ENCODE results near the gene ELOVL6. TPM values are rescaled to one million over a fixed set of nuclear protein-coding genes. Genes with fewer than 3 reads are reported as not detected.

ELOVL6 gene
- polyA plus RNA-seq, 1 experiment: 30.7 TPM

- Histone ChIP-seq H3K27ac (ENCODE audit: low read depth, low read length) (no peak overlapping the region), H3K27me3 (ENCODE audit: control insufficient read depth, insufficient read depth, low read length) (no peaks in the 10 kb centered on the region), H3K4me3 (ENCODE audit: low read depth, low read length) (no peak overlapping the region), H3K9me3 (ENCODE audit: control insufficient read depth, insufficient read depth, low read length) (no peaks in the 10 kb centered on the region)
- DNase-seq (ENCODE audit: low read depth, low spot score): no peak
- CTCF ChIA-PET: interaction anchor here (1.2 to 22.0 kb wide), 4 partner anchors 204 to 508 kb away, joined by 3 to 818 read pairs (median 7); no protein-coding TSS in a partner anchor
- no peak for TF ChIP-seq CTCF (IDR thresholded peaks at IDR 0.05; ENCODE audit: low read depth, low read length)
- POLR2A ChIA-PET: no interaction called here
Observed at GRCh38 chr4:110004556-110004955, 193.9 kb downstream of the ELOVL6 start.

- no peak overlapping the region for H3K4me3 ChIP-seq (ENCODE audit: low read depth, low read length)
- TF ChIP-seq CTCF (IDR thresholded peaks at IDR 0.05; ENCODE audit: low read depth, low read length): no peak
- POLR2A ChIA-PET: no interaction called here
- no peak overlapping the region for H3K27ac ChIP-seq (ENCODE audit: low read depth, low read length)
- CTCF ChIA-PET: interaction anchor here (1.2 to 22.0 kb wide), 3 partner anchors 208 to 509 kb away, joined by 3 to 818 read pairs (median 9); no protein-coding TSS in a partner anchor
- no peaks in the 10 kb centered on the region for H3K9me3 ChIP-seq (ENCODE audit: control insufficient read depth, insufficient read depth, low read length)
- no peaks in the 10 kb centered on the region for H3K27me3 ChIP-seq (ENCODE audit: control insufficient read depth, insufficient read depth, low read length)
- no peak for DNase-seq (ENCODE audit: low read depth, low spot score)
Observed at GRCh38 chr4:110003401-110004187, 194.8 kb downstream of the ELOVL6 start.

GRCh38 chr4:110002326-110002725 lies 196.1 kb downstream of the ELOVL6 start:
- no peak overlapping the region for H3K4me3 ChIP-seq (ENCODE audit: low read depth, low read length)
- H3K27me3 ChIP-seq (ENCODE audit: control insufficient read depth, insufficient read depth, low read length): no peaks in the 10 kb centered on the region
- CTCF ChIA-PET: interaction anchor here (0.6 to 22.0 kb wide), 5 partner anchors 12 to 510 kb away, joined by 3 to 818 read pairs (median 4); no protein-coding TSS in a partner anchor
- DNase-seq (ENCODE audit: low read depth, low spot score): no peak
- POLR2A ChIA-PET: no interaction called here
- H3K9me3 ChIP-seq (ENCODE audit: control insufficient read depth, insufficient read depth, low read length): no peaks in the 10 kb centered on the region
- H3K27ac ChIP-seq (ENCODE audit: low read depth, low read length): no peak overlapping the region
- no peak for TF ChIP-seq CTCF (IDR thresholded peaks at IDR 0.05; ENCODE audit: low read depth, low read length)

- CTCF ChIA-PET: interaction anchor here (0.6 to 22.0 kb wide), 17 partner anchors 10 to 1580 kb away, joined by 3 to 818 read pairs (median 5); no protein-coding TSS in a partner anchor
- H3K9me3 ChIP-seq (ENCODE audit: control insufficient read depth, insufficient read depth, low read length): no peaks in the 10 kb centered on the region
- no peak for TF ChIP-seq CTCF (IDR thresholded peaks at IDR 0.05; ENCODE audit: low read depth, low read length)
- H3K27me3 ChIP-seq (ENCODE audit: control insufficient read depth, insufficient read depth, low read length): no peaks in the 10 kb centered on the region
- no peak overlapping the region for H3K4me3 ChIP-seq (ENCODE audit: low read depth, low read length)
- DNase-seq (ENCODE audit: low read depth, low spot score): no peak
- H3K27ac ChIP-seq (ENCODE audit: low read depth, low read length): no peak overlapping the region
- POLR2A ChIA-PET: no interaction called here
Observed at GRCh38 chr4:109999585-109999912, 198.9 kb downstream of the ELOVL6 start.

- peak; percentile 11 for DNase-seq (ENCODE audit: low read depth, low spot score)
- CTCF ChIA-PET: interaction anchor here (0.6 to 22.0 kb wide), 30 partner anchors 9 to 1580 kb away, joined by 3 to 818 read pairs (median 4); no protein-coding TSS in a partner anchor
- peak; percentile 69 for TF ChIP-seq CTCF (IDR thresholded peaks at IDR 0.05; ENCODE audit: low read depth, low read length)
- Histone ChIP-seq H3K4me3 (ENCODE audit: low read depth, low read length) (no peak overlapping the region), H3K27ac (ENCODE audit: low read depth, low read length) (no peak overlapping the region), H3K27me3 (ENCODE audit: control insufficient read depth, insufficient read depth, low read length) (no peaks in the 10 kb centered on the region), H3K9me3 (ENCODE audit: control insufficient read depth, insufficient read depth, low read length) (no peaks in the 10 kb centered on the region)
- POLR2A ChIA-PET: no interaction called here
Observed at GRCh38 chr4:109998867-109999584, 199.4 kb downstream of the ELOVL6 start.

All from AG04450 (cell line).